DOHH2 (cell line): ENCODE results near the gene DRC3.

Experiments
- H3F3A ChIP-seq: fragments of 200-600 bp; sonication (generic), shearing (Covaris generic); 2 replicates; pipeline ENCODE4 v1.6.0; 2016; ENCODE audit warnings: antibody characterized with exemption, mild to moderate bottlenecking; ENCODE audit not compliant: control insufficient read depth, insufficient read depth
- H3K27ac ChIP-seq: fragments of 200-600 bp; sonication (generic); 2 replicates; pipeline ENCODE4 v1.5.1; 2014; ENCODE audit warnings: low read depth, mild to moderate bottlenecking, low read length, moderate library complexity
- H3K27me3 ChIP-seq: fragments of 200-600 bp; sonication (generic); 2 replicates; pipeline ENCODE4 v1.6.1; 2014; ENCODE audit warnings: mild to moderate bottlenecking, low read length, mixed read lengths; ENCODE audit not compliant: control insufficient read depth
- H3K36me3 ChIP-seq: fragments of 200-600 bp; sonication (generic); 2 replicates; pipeline ENCODE4 v1.6.1; 2014; ENCODE audit warnings: mild to moderate bottlenecking, low read length, moderate library complexity, mixed read lengths; ENCODE audit not compliant: control insufficient read depth
- H3K4me1 ChIP-seq: fragments of 200-600 bp; sonication (generic); 2 replicates; pipeline ENCODE4 v1.6.1; 2014; ENCODE audit warnings: mild to moderate bottlenecking, low read length, mixed read lengths; ENCODE audit not compliant: control insufficient read depth
- H3K4me2 ChIP-seq: fragments of 200-600 bp; sonication (generic); 2 replicates; pipeline ENCODE4 v1.6.0; 2014; ENCODE audit warnings: mild to moderate bottlenecking, low read length, moderate library complexity
- H3K4me3 ChIP-seq: fragments of 200-600 bp; sonication (generic); 2 replicates; pipeline ENCODE4 v1.5.1; 2014; ENCODE audit warnings: mild to moderate bottlenecking, low read length, mixed read lengths
- H3K79me2 ChIP-seq: fragments of 200-600 bp; sonication (generic); 2 replicates; pipeline ENCODE4 v1.6.1; 2014; ENCODE audit warnings: mild to moderate bottlenecking, low read length, mixed read lengths; ENCODE audit not compliant: control insufficient read depth
- H3K9me2 ChIP-seq: fragments of 200-600 bp; sonication (generic); replicated peaks from 2 replicates; pipeline ENCODE4 v1.6.1; 2014; ENCODE audit warnings: mild to moderate bottlenecking, low read length, mixed read lengths; ENCODE audit not compliant: control insufficient read depth
- H3K9me3 ChIP-seq: fragments of 200-600 bp; sonication (generic); 2 replicates; pipeline ENCODE4 v1.6.1; 2014; ENCODE audit warnings: antibody characterized with exemption, low read length, mixed read lengths; ENCODE audit not compliant: control insufficient read depth, insufficient read depth
- H4K20me1 ChIP-seq: fragments of 200-600 bp; sonication (generic); 2 replicates; pipeline ENCODE4 v1.6.0; 2014; ENCODE audit warnings: low read depth, mild to moderate bottlenecking, antibody characterized with exemption, low read length, moderate library complexity; ENCODE audit not compliant: control insufficient read depth, insufficient read depth
- EZH2phosphoT487 ChIP-seq: fragments of 200-600 bp; sonication (generic); IDR thresholded peaks from 2 replicates; pipeline ENCODE4 v1.6.1; 2017; ENCODE audit warnings: borderline replicate concordance, mild to moderate bottlenecking, antibody characterized with exemption, low read length, moderate library complexity, mixed read lengths
- TF ChIP-seq, protein P1 (sequence below): fragments of 200-600 bp; sonication (generic); IDR thresholded peaks from one replicate; pipeline ENCODE4 v1.5.1; 2014; ENCODE audit warnings: antibody characterized with exemption, mild to moderate bottlenecking, low read depth, low read length; ENCODE audit not compliant: poor library complexity, severe bottlenecking

The DRC3 gene

DNA sequence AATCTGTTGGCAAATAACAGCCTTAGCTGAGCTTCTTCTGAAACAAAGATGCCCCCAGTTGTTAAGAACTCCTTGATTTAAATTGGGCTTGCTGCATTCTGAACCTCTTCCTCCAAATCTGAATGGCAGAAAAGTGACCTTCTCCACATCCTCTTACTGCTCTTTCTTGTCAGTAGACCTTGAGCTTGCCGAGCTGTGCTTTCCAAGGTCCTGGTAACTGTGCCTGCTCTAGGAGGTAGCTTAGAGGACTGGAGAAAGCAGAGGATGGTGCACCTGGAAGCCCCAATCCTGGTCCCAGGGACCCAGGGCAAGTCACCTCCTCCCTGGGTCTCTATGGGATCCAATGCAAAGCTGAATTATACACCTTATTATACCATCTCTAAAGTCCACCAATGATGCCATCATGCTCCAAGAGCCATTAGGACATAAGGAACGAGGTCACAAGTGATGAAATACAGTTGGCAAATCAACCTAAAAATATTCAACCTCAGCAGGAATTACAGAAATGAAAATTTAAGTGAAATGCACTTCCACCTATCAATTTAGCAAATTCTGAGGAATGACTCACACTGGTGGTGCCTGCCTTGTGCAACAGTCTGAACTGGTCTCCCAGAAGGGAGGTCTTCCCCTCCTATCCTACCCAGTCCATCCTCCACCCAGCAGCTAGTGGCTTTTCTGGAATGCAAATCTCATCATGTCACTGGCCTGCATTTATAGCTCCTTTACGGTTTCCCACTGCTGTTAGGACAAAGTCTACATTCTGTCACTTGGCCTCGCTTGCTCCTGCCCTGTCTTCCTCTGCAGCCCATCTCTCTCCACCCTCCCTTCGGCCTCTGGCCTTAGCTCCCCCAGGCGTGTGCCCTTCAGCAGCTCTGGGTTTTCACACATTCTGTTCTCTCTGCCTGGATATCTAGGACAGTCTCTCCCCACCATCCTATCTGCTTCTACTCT lies 37.1 kb upstream of the DRC3 start:
- H3K4me1 ChIP-seq = no peaks in the 10 kb centered on the region
- H3K27ac ChIP-seq = no peak overlapping the region
- H3K79me2 ChIP-seq = no peaks in the 10 kb centered on the region
- no peaks in the 10 kb centered on the region for H3F3A ChIP-seq
- no peaks in the 10 kb centered on the region for H3K9me3 ChIP-seq
- no peaks in the 10 kb centered on the region for H3K36me3 ChIP-seq
- TF ChIP-seq EZH2phosphoT487 = no peak
- TF ChIP-seq, protein P1, sequence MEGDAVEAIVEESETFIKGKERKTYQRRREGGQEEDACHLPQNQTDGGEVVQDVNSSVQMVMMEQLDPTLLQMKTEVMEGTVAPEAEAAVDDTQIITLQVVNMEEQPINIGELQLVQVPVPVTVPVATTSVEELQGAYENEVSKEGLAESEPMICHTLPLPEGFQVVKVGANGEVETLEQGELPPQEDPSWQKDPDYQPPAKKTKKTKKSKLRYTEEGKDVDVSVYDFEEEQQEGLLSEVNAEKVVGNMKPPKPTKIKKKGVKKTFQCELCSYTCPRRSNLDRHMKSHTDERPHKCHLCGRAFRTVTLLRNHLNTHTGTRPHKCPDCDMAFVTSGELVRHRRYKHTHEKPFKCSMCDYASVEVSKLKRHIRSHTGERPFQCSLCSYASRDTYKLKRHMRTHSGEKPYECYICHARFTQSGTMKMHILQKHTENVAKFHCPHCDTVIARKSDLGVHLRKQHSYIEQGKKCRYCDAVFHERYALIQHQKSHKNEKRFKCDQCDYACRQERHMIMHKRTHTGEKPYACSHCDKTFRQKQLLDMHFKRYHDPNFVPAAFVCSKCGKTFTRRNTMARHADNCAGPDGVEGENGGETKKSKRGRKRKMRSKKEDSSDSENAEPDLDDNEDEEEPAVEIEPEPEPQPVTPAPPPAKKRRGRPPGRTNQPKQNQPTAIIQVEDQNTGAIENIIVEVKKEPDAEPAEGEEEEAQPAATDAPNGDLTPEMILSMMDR = no peak
- no peak overlapping the region for H3K4me3 ChIP-seq
- H3K4me2 ChIP-seq = no peak overlapping the region
- H3K9me2 ChIP-seq = no peaks in the 10 kb centered on the region
- no peaks in the 10 kb centered on the region for H3K27me3 ChIP-seq
- no peaks in the 10 kb centered on the region for H4K20me1 ChIP-seq

DNA sequence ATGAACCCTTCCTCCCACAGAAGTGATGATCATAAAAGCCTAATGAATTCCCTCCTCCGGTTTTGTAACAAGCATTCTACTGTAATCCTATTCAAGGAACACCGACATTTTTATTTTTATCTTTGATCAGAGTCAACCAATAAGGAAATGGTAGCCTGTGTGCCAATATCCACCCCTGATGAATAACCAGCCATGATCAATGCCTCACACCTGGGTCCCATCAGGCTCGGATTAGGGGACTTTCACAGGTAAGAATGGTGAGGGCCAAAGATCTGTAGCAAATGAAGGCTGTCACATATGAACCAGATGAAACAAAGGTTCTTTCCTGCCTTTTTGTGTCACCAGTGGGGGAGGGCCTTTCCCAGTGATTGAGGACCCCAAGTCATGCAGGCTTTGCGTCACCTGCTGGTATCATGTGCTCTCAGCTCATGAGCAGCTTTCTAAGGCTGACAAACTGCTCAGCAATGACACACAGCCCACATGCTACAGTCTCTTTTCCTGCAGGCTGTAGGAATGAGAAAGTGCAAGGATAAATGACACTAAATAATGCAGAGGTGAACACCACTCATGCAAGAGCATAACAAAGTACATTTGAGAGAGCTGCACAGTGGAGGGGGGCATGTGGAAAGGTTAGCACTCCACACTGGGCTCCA lies 35.3 kb upstream of the DRC3 start:
- H3F3A ChIP-seq = no peaks in the 10 kb centered on the region
- no peak overlapping the region for H3K4me2 ChIP-seq
- no peak overlapping the region for H3K4me3 ChIP-seq
- no peaks in the 10 kb centered on the region for H3K27me3 ChIP-seq
- H3K79me2 ChIP-seq = no peaks in the 10 kb centered on the region
- no peaks in the 10 kb centered on the region for H3K4me1 ChIP-seq
- H3K27ac ChIP-seq = no peak overlapping the region
- TF ChIP-seq, protein P1 = no peak
- no peak for TF ChIP-seq EZH2phosphoT487
- no peaks in the 10 kb centered on the region for H4K20me1 ChIP-seq
- no peaks in the 10 kb centered on the region for H3K36me3 ChIP-seq
- no peaks in the 10 kb centered on the region for H3K9me2 ChIP-seq
- H3K9me3 ChIP-seq = no peaks in the 10 kb centered on the region

DNA sequence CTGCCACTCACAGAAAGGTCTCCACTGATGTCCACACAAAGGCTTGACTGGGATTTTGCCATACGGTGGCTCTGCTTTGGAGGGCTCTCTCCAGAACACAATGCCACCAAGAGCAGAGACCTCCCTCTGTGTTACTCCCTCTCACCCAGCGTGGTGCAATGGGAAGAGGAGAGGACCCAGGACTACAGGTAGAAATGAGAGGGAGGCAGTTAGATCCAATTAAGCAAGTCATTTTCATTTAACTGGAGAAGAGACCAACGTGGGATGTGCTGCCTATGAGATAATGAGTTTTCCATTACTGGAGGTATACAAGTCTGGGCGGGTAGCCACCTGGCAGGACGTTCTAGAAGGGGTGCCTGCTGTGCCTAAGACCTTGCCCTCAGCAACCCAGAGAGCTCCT lies 34.7 kb upstream of the DRC3 start:
- Histone ChIP-seq H3K4me3 (no peak overlapping the region), H4K20me1 (no peaks in the 10 kb centered on the region), H3F3A (no peaks in the 10 kb centered on the region), H3K27ac (no peak overlapping the region), H3K9me2 (no peaks in the 10 kb centered on the region), H3K79me2 (no peaks in the 10 kb centered on the region), H3K4me2 (no peak overlapping the region), H3K36me3 (no peaks in the 10 kb centered on the region), H3K27me3 (no peaks in the 10 kb centered on the region), H3K9me3 (no peaks in the 10 kb centered on the region), H3K4me1 (peaks cover under 1% of the 10 kb centered on the region; the same call in 1 of the 2 replicates)
- TF ChIP-seq, protein P1 = no peak
- TF ChIP-seq EZH2phosphoT487 = no peak
